Caco-2 (cell line): ENCODE measurements around the gene CDS1. TPM values are rescaled to one million over a fixed set of nuclear protein-coding genes. Genes with fewer than 3 reads are reported as not detected.

Source experiments
- BruUV-seq: library from RNA; stranded (reverse); fragments of 400-500 nt; replicated peaks from 2 replicates; lab custom pipeline; 2021; lab: Mats Ljungman, UMichigan
- CTCF ChIA-PET: fragments of 300-600 bp; sonication (Branson Sonifier 250); formaldehyde crosslinking; loops from one replicate; lab custom pipeline; 2022; ENCODE audit warnings: antibody characterized with exemption; lab: Charles Lee
- POLR2A ChIA-PET: fragments of 300-600 bp; sonication (Branson Sonifier 250); formaldehyde crosslinking; loops from one replicate; lab custom pipeline; 2022; ENCODE audit warnings: antibody characterized with exemption; lab: Charles Lee
- DNase-seq, 2 experiments: peaks; one replicate each; pipeline versions ENCODE4 v3.0.0 to v3.0.0-alpha.2; 2020 to 2022
- H3K27me3 ChIP-seq: replicated peaks from 2 replicates; pipeline ENCODE4 v1.6.0; 2011; ENCODE audit warnings: low read length; ENCODE audit not compliant: control insufficient read depth, insufficient read depth
- H3K36me3 ChIP-seq: 2 replicates; pipeline ENCODE4 v1.5.1; 2011; ENCODE audit warnings: low read length; ENCODE audit not compliant: control insufficient read depth, insufficient read depth
- H3K4me1 ChIP-seq: fragments of 250-450 bp; sonication (Bioruptor Pico); 2 replicates; pipeline ENCODE4 v1.5.1; 2020; ENCODE audit warnings: mild to moderate bottlenecking
- H3K4me3 ChIP-seq: 2 replicates; pipeline ENCODE4 v1.5.1; 2011; ENCODE audit warnings: low read depth, mild to moderate bottlenecking, control low read depth, low read length
- H3K9me3 ChIP-seq: fragments of 250-450 bp; sonication (Bioruptor Pico); 2 replicates; pipeline ENCODE4 v1.5.1; 2020; ENCODE audit warnings: mild to moderate bottlenecking, moderate library complexity
- H3K27ac Mint-ChIP-seq: one replicate; pipeline ENCODE4 v1.8.0; 2022; ENCODE audit warnings: mixed read lengths; ENCODE audit not compliant: unreplicated experiment
- H3K27me3 Mint-ChIP-seq: one replicate; pipeline ENCODE4 v1.8.0; 2022; ENCODE audit warnings: mixed read lengths; ENCODE audit not compliant: insufficient read depth, unreplicated experiment
- H3K36me3 Mint-ChIP-seq: one replicate; pipeline ENCODE4 v1.8.0; 2022; ENCODE audit warnings: mild to moderate bottlenecking, mixed read lengths; ENCODE audit not compliant: insufficient read depth, unreplicated experiment
- H3K4me1 Mint-ChIP-seq: one replicate; pipeline ENCODE4 v1.8.0; 2022; ENCODE audit warnings: low read depth, mixed read lengths; ENCODE audit not compliant: unreplicated experiment
- H3K4me3 Mint-ChIP-seq: one replicate; pipeline ENCODE4 v1.8.0; 2022; ENCODE audit warnings: mild to moderate bottlenecking, moderate library complexity, mixed read lengths; ENCODE audit not compliant: unreplicated experiment
- H3K9me3 Mint-ChIP-seq: one replicate; pipeline ENCODE4 v1.8.0; 2022; ENCODE audit warnings: mixed read lengths; ENCODE audit not compliant: unreplicated experiment
- CTCF ChIP-seq, 2 experiments: fragments of 200-600 bp in 1 of 2; IDR thresholded peaks; 1 replicate in 1 of 2; 2 replicates in 1 of 2; pipeline versions ENCODE4 v1.5.1 to v1.8.0; 2011 to 2022; ENCODE audit warnings: antibody characterized with exemption in 1 of 2, control low read depth in 1 of 2, inconsistent platforms in 1 of 2, low read depth in 1 of 2, low read length in 1 of 2, mild to moderate bottlenecking in 1 of 2, moderate library complexity in 1 of 2; ENCODE audit not compliant: insufficient read depth in 1 of 2, severe bottlenecking in 1 of 2, unreplicated experiment in 1 of 2
- intact Hi-C: fragments of 100-400 bp; cut with micrococcal nuclease; formaldehyde crosslinking; loops from one replicate; pipeline ENCODE4 v1.10.0; 2022; ENCODE audit not compliant: unreplicated experiment
- total RNA-seq: library from RNA; stranded (reverse); gene quantifications from 2 replicates; pipeline ENCODE4 v1.2.3, GENCODE V29; 2022

Gene CDS1
- total RNA-seq, 1 experiment from 2014 or later, result 18.1 TPM

GRCh38 chr4:84691800-84692199 lies 108.9 kb downstream of the CDS1 start:
- Histone ChIP-seq H3K9me3 (no peaks in the 10 kb centered on the region), H3K4me3 (no peak overlapping the region), H3K4me1 (no peaks in the 10 kb centered on the region), H3K27me3 (no peaks in the 10 kb centered on the region), H3K36me3 (no peaks in the 10 kb centered on the region)
- no peaks in the 10 kb centered on the region for H3K9me3 Mint-ChIP-seq
- intact Hi-C loops, result no loop called here
- H3K27ac Mint-ChIP-seq, result no peak overlapping the region
- no peaks in the 10 kb centered on the region for H3K27me3 Mint-ChIP-seq
- no peak for TF ChIP-seq CTCF (IDR thresholded peaks at IDR 0.05; ENCODE audit: insufficient read depth in 1 of 2, low read depth in 1 of 2, low read length in 1 of 2, severe bottlenecking in 1 of 2, unreplicated experiment in 1 of 2)
- H3K4me3 Mint-ChIP-seq, result no peak overlapping the region
- no TSS peak for BruUV-seq
- ChIA-PET CTCF (no interaction called here), POLR2A (no interaction called here)
- DNase-seq, result no peak
- no peaks in the 10 kb centered on the region for H3K4me1 Mint-ChIP-seq
- peaks cover 6% of the 10 kb centered on the region for H3K36me3 Mint-ChIP-seq

GRCh38 chr4:84697159-84697558 lies 114.2 kb downstream of the CDS1 start:
- TF ChIP-seq CTCF (IDR thresholded peaks at IDR 0.05; ENCODE audit: insufficient read depth in 1 of 2, low read depth in 1 of 2, low read length in 1 of 2, severe bottlenecking in 1 of 2, unreplicated experiment in 1 of 2), result no peak
- Histone ChIP-seq H3K36me3 (peaks cover 1% of the 10 kb centered on the region; the same call in 1 of the 2 replicates), H3K9me3 (no peaks in the 10 kb centered on the region), H3K4me3 (no peak overlapping the region), H3K27me3 (no peaks in the 10 kb centered on the region), H3K4me1 (peaks cover 9% of the 10 kb centered on the region)
- no TSS peak for BruUV-seq
- no peak overlapping the region for H3K4me3 Mint-ChIP-seq
- CTCF ChIA-PET, result no interaction called here
- peaks cover 7% of the 10 kb centered on the region for H3K4me1 Mint-ChIP-seq
- intact Hi-C loops, result loop anchor here (5.0 kb wide), 1 partner anchor 115 kb away; the partner anchor contains the start of gene CDS1
- no peak for DNase-seq
- peaks cover 6% of the 10 kb centered on the region for H3K36me3 Mint-ChIP-seq
- POLR2A ChIA-PET, result no interaction called here
- no peaks in the 10 kb centered on the region for H3K27me3 Mint-ChIP-seq
- H3K27ac Mint-ChIP-seq, result no peak overlapping the region
- no peaks in the 10 kb centered on the region for H3K9me3 Mint-ChIP-seq

- TF ChIP-seq CTCF (IDR thresholded peaks at IDR 0.05; ENCODE audit: insufficient read depth in 1 of 2, low read depth in 1 of 2, low read length in 1 of 2, severe bottlenecking in 1 of 2, unreplicated experiment in 1 of 2), result no peak
- ChIA-PET POLR2A (no interaction called here), CTCF (no interaction called here)
- H3K27me3 ChIP-seq, result no peaks in the 10 kb centered on the region
- Mint-ChIP-seq H3K36me3 (peaks cover 6% of the 10 kb centered on the region), H3K4me3 (no peak overlapping the region), H3K27ac (no peak overlapping the region), H3K27me3 (no peaks in the 10 kb centered on the region), H3K9me3 (no peaks in the 10 kb centered on the region), H3K4me1 (peaks cover 7% of the 10 kb centered on the region)
- intact Hi-C loops, result loop anchor here (5.0 kb wide), 1 partner anchor 115 kb away; the partner anchor contains the start of gene CDS1
- no peaks in the 10 kb centered on the region for H3K9me3 ChIP-seq
- peaks cover 9% of the 10 kb centered on the region for H3K4me1 ChIP-seq
- no peak for DNase-seq
- peaks cover 1% of the 10 kb centered on the region; the same call in 1 of the 2 replicates for H3K36me3 ChIP-seq
- no TSS peak for BruUV-seq
- no peak overlapping the region for H3K4me3 ChIP-seq
Observed at GRCh38 chr4:84697615-84698201, 114.8 kb downstream of the CDS1 start.
